Measurements from ENCODE around the gene PDS5B.
"Not testable (repeated sequence)": the region's sequence is repeated elsewhere in the genome, so short reads cannot be mapped to it uniquely, and the experiment has no call there.

The PDS5B gene, protein sequence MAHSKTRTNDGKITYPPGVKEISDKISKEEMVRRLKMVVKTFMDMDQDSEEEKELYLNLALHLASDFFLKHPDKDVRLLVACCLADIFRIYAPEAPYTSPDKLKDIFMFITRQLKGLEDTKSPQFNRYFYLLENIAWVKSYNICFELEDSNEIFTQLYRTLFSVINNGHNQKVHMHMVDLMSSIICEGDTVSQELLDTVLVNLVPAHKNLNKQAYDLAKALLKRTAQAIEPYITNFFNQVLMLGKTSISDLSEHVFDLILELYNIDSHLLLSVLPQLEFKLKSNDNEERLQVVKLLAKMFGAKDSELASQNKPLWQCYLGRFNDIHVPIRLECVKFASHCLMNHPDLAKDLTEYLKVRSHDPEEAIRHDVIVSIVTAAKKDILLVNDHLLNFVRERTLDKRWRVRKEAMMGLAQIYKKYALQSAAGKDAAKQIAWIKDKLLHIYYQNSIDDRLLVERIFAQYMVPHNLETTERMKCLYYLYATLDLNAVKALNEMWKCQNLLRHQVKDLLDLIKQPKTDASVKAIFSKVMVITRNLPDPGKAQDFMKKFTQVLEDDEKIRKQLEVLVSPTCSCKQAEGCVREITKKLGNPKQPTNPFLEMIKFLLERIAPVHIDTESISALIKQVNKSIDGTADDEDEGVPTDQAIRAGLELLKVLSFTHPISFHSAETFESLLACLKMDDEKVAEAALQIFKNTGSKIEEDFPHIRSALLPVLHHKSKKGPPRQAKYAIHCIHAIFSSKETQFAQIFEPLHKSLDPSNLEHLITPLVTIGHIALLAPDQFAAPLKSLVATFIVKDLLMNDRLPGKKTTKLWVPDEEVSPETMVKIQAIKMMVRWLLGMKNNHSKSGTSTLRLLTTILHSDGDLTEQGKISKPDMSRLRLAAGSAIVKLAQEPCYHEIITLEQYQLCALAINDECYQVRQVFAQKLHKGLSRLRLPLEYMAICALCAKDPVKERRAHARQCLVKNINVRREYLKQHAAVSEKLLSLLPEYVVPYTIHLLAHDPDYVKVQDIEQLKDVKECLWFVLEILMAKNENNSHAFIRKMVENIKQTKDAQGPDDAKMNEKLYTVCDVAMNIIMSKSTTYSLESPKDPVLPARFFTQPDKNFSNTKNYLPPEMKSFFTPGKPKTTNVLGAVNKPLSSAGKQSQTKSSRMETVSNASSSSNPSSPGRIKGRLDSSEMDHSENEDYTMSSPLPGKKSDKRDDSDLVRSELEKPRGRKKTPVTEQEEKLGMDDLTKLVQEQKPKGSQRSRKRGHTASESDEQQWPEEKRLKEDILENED (N-terminal part only)

DNA sequence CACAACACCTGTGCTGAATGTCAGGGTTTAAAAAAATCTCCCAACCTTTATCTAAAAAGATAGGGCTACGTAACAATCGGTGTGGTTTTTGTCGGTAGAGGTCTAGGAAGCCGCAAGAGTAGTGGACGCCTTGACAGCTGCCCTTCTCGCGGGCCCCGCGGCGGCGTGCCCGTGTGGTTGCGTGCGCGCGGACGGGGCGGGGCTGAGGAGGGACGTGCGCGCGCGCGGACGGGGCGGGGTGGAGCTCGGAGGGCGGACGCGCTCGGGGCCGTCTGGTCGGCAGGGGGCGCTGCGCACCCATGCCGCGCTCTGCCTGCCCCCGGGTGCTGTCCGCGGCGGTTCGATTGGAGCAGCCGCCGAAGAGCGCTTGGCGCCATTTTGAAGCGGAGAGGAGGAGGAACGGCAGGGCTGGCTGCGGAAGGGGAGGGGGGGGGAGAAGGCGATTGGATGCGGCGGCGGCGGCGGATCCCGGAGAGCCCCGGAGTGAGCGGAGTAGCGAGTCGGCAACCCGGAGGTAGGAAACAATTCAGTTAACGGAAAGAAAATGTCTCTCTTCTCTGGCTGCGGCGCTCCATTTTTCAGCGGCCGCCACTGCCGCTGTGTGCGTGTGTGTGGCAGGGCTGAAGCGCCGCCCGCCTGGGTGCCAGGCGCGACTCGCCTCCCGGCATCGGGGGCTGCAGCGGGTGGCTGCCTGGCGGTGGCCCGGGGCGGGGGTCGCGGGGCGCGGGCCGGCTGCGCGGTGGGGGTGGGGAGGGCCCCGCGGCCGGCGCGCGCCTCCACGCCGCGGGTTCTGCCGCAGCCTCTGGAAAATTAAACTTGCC lies at the start of gene PDS5B:
PDS5B (plus strand) TSS at position 373 of the 821 bp plus-strand sequence. CDS start 62,321 bp downstream, outside the sequence.
- peak; percentile 82 for DNase-seq

DNA sequence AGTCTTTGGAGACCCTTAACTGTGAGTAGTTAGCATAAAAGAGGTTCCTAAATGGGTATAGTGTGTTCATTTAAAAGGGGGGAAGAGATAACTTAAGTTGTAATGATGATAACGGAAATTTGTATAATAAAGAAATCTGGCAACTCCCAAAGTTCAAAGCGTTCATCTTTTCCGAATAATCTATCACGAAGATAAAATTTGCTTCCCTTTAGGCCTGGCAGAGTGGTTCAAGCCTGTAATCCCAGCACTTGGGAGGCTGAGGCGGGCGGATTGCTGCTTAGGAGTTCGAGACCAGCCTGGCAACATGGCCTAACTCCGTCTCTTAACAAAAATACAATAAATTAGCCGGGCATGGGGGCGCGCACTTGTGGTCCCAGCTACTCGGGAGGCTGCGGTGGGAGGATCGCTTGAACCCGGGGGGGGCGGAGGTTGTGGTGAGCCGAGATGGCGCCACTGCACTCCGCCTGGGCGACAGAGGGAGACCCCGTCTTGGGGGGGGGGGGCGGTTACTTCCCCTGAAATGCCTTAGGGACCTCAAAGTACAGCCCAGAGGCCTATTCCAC lies 48.6 kb upstream of the PDS5B start:
- DNase-seq, result no peak

DNA sequence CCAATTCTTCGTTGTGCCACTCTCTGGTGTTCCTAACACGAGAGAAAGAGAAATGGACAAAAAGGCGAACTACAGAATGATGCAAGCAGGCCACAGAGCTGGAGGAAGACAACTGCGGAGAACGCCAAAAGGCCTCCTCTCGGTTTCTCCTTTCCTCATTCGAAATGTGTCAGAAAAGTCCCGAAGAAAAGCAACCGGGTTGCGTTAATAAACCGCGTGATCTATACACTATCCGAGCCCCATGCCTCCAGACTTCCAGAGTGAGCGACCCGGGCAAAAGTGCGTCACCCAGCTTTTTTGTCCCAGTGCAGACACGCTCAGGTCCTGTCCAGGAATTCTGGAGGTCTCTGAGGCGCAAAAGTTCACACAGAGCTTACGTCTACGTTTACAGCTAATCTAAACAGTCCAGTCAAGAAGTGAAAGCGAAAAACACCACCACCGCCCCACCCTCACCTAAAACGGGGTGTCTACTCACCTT lies 48.1 kb upstream of the PDS5B start:
- DNase-seq, result peak; percentile 13

DNA sequence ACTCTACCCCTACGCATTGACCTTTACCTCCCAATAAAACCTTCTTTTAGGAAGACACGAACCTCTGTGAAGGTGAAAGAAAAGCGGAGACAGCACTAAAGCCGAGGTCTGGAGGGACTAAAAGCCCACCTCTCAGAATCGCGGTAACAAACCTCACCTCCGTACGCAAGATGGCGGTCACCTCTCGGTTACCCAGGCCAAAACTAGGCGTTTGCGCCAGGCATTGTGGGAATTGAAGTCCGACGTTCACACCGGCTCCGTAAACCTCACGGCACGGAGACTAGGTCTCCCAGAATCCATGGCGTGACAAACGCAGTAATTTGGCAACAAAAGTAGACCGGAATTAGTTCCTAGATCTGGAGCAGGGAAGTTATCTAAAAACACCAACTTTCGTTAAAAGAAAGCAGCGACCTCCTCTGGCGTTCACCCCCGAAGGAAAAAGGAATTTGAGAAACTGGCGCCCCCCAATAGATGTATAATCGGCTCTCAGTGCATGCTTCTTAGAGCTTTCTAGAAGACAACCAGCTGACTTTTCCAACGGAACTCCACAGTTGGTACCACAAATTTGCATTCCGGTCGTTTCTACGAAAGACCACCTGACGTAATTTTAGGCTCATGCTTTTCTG lies 47.5 kb upstream of the PDS5B start, which contains the start of gene N4BP2L2:
N4BP2L2 (minus strand) TSS at position 175 of the 626 bp plus-strand sequence. CDS start 1,768 bp downstream, outside the sequence.
- peak; percentile 92 for DNase-seq

DNA sequence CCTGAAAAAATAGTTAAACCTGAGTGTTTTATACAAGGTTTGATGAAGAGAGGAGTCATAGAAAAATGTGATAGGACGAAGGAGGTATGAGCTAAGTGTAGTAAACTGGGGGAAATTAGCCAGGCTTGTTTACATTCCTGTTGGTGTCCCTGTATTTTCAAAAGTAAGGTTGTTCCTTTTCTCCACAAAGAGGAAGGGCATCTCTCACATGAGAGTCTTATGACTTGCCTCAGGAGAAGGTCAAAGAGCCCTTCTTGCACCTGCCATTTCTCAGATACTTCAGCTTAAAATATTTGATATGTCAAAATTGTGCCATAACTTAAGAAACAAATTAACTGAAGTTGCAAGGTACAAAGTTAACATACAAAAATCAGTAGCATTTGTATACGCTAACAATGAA lies 44.0 kb upstream of the PDS5B start:
- no peak for DNase-seq

DNA sequence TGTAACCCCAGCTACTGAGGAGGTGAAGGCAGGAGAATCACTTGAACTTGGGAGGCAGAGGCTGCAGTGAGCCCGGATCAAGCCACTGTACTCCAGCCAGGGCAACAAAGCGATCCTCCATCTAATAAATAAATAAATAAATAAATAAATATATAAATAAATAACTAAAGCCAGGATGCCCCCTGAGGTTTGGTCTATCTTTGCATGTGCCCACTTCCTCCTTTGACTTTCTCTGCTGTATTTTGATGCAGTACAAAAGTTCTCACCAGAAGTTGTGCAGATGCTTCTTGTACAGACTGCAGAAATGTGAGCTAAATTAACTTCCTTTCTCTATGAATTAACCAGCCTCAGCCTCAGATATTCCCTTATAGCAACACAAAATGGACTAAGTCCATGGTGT lies 41.2 kb upstream of the PDS5B start:
- DNase-seq, result no peak

DNA sequence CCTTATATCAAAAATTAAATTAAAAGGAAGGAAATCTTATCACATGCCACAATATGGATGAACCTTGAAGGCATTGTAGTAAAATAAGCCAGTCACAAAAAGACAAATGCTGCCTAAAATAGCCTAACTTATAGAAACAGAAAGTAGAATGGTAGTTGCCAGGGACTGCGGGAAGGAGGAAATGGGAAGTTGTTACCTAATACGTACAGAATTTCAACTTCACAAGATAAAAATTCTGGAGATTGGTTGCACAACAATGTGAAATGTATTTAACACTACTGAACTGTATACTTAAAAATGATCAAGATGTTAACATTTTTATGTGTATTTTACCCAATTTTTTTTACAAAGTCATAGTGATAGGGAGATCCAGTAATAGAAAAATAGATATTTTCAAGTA lies 37.4 kb upstream of the PDS5B start:
- DNase-seq, result no peak

DNA sequence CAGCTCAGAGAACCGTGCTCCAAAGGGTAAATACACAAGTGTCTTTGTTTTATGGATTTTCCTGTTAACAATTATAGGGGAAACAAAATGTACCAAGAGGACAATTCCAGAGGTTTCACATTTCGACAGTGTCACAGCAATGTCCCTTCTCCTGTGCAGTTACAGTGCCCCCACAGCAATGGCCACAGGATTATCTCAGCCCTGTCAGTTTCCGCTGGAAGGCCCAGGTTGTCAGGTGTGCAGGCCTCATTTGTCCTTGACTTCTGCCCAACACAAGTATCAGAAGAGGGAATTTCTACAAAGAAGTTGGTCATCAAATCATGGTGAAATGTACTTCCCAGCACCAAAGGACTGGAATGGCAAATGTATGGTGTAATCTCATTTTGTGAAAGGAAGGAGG lies 36.5 kb upstream of the PDS5B start:
- no peak for DNase-seq

DNA sequence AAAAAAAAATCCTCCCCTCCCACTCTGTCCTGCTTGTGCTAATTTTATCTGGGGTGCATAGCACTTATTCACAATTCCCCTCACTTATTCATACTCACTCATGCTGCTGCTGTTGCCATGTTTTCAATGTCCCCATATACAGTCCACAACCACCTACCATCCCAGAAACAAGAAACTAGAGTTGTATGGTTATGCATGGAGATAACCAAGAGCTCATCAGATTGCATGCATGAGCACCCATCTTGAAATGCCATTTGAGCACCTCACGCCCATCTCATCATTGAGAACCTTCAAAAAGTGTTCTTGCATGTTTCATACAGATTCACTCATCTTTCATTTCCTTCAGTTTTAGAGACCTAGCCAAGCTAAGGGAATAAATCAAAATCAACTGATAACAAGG lies 32.5 kb upstream of the PDS5B start:
- no peak for DNase-seq

DNA sequence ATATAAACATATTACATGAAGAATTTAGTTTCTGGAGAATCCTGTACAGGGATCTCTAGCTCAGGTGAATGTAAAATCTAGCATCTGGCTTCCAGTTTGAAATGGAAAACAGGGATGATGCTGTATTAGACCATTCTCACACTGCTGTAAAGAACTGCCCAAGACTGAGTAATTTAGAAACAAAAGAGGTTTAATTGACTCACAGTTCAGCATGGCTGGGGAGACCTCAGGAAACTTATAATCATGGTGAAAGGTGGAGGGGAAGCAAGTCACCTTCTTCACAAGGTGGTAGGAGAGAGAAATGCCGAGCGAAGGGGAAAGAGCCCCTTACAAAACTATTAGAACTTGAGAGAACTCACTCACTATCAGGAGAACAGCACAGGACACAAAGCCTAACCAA lies 30.6 kb upstream of the PDS5B start:
- no peak for DNase-seq

DNA sequence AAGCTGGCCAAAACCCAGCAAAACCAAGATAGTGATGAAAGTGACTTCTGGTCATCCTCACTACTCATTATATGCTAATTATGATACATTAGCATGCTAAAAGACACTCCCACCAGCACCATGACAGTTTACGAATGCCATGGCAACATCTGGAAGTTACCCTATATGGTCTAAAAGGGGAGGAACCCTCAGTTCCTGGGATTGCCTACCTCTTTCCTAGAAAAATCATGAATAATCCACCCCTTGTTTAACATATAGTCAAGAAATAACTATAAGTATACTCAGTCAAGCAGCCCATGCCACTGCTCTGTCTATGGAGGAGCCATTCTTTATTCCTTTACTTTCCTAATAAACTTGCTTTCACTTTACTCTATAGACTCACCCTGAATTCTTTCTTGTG lies 25.4 kb upstream of the PDS5B start:
- DNase-seq, result not testable (repeated sequence)

DNA sequence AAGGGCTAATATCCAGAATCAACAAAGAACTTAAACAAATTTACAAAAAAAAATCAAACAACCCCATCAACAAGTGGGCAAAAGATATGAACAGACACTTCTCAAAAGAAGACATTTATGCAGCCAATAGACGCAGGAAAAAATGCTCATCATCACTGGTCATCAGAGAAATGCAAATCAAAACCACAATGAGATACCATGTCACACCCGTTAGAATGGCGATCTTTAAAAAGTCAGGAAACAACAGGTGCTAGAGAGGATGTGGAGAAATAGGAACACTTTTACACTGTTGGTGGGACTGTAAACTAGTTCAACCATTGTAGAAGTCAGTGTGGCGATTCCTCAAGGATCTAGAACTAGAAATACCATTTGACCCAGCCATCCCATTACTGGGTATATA lies 10.6 kb upstream of the PDS5B start:
- not testable (repeated sequence) for DNase-seq

DNA sequence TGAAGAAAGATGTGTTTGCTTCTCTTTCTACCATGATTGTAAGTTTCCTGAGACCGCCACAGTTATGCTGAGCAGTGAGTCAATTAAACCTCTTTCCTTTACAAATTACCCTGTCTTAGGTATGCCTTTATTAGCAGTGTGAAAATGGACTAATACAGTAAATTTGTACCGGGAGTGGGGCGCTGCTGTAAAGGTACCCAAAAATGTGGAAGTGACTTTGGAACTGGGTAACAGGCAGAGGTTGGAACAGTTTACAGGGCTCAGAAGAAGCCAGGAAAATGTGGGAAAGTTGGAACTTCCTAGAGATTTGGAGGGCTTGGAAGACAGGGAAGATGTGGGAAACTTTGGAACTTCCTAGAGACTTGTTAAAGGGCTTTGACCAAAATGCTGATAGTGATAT lies 9.2 kb upstream of the PDS5B start:
- no peak for DNase-seq

DNA sequence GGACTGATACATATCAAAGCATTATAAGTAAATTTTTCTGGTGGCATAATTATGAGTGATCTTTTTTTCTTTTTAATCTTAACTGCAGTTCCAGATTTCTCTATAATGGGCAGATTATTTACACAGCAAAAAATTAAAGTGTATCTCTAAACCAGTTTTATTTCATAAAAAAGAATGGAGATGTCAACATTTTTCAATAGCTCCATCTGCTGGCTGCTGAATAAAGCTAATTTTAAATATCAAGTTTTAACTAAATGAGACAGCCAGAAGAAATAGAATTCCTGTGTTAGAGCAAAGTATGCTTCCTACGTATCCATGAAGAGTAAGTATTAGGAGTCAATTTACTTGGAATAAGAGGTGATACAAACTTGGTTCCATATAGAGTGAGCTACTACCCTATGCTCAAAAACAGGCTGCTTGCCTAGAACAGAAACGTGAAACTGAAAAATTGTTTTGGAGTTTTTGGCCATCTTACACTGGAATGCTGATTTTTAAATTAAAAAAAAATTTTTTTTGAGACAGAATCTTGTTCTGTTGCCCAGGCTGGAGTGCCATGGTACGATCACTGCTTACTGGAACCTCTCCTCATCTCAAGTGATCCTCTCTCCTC lies 5.0 kb upstream of the PDS5B start:
- DNase-seq, result no peak

DNA sequence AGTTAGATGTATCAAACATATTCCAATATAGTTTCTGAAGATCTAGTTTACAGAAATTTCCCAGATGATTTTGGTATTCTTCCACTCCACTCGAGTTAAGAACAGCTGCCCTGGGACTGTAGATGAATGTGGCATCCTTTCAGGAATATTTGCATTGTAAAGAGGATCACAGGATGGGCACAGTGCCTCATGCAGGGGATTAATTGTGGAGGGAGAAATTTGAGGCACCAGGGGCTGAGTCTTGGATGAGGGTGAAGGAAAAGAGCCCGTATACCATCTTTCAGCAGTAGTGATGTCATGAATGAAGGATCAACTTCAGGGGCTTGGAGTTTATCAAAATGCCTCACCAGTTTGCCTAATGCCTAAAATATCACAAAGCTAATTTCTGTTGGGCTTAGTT lies 4.0 kb upstream of the PDS5B start:
- DNase-seq, result no peak

DNA sequence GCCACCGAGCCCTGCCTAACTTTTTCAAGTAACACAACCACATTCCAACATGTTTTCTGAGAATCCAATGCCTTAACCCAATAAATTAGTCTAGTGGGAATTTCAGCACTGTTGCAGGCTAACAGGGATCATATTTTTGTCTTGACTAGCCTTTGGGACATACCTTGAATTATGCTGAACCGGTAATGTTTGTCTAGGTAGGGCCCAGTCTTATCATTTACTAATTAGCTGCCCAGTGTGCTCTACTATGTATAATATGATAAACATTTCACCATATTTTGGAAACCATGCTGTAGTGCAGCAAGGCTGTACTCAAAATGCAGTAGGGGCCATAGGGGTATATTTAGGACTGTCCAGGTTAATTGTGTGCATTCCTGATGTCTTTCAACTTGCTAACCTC lies 3.3 kb upstream of the PDS5B start:
- no peak for DNase-seq

DNA sequence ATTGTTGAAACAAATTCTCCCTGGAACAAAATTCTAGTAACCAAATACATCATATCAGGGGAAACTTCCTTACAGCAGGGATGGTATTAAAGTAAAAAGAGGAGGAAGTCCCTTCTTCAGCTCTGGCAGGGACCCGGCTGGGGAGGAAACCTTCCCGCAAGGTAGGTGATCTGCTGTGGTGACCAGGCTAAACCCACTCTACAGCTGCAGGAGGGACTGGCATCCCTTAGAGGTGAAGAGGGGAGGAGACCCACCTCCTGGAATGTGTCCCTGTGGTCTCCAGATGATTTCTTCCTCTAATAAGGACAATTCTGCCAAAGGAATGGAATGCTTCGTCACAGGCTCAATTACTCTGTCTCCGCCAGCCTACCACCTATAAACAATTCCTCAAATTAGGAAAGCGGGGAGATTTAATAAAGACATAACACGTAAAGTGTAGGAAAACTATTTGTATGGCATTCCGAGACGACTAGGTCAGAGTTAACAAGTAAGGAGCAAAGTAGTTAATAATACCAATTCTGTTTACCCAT lies 637 bp upstream of the PDS5B start:
- no peak for DNase-seq

DNA sequence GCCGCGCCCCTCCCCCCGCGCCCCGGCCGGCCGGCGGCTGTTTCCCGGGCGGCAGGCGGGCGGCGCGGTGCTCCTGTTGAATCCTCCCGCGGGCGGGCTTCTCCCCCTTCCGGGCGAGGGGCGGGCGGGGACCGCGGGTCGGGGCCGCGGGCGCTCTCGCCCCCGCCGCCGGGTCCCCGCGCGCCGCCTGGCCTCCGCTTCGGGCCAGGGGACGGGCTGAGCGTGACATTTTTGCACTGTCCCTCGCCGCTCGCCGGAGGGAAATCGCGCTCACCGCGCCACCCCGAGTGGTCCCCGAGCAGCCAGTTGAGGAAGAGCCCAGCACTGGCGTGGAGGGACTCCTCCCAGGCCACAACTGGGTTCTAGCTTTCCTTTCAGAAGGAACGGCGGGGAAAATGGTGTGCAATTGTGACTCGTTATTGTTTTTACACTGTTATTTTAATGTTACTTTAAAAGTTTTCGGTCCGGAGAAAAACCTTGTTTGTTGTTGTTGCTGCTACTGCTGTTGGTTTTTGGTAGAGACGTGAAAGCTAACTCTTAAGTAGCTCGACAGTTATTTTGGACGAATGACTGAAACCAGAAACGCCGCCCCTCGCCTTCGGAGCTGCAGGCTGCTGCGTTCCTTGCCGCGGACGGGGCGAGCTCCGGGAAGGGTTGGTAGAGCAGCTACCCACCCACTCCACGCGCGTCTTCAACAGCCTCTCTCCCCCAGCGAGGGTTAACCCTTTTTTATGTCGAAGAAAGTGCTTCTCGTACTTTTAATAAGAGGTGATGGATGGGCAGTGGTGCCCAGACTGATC lies 959 bp downstream of the PDS5B start:
- DNase-seq, result peak; percentile 12

DNA sequence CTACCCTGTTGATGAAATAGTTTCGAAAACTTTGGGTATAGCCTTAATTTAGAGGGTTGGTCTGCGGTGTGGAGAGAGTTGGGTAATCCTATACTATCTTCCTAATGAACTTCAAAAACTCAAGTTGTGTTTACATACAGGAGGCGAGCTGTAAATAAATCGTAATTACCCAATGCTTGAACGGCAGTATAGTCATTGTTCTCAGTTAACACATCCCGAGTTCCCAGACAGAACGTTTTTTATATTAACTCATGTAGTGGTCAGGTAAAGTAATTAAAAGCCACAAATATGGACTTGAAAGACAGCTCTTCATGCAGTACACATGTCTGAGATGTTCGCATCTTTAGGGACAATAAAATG lies 1.5 kb downstream of the PDS5B start:
- no peak for DNase-seq

DNA sequence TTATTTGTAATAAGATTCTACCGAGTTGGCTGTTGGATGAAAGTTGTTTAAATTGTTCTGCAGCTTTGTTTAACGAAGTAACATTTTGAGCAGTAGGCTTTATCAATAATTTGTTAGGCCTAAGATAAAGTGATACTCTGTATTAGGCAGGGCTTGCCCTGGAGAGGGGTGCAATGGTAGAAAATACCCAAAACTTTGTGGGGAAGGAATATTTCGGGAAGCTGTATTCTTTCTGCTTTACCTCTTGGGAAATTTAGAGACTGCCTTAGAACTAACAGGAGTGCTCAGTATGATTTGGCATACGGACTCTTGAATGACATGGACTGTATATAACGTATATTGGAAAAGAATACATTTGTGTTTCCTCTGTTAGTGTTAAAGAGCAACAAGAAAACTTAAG lies 2.5 kb downstream of the PDS5B start:
- no peak for DNase-seq
